SU-DHL-6 (cell line): ENCODE data around the gene FAM186B.
"Not testable (repeated sequence)": the region's sequence is repeated elsewhere in the genome, so short reads cannot be mapped to it uniquely, and the experiment has no call there.

ENCODE experiments used
- CTCF ChIP-seq: fragments of 200-600 bp; sonication (generic); IDR thresholded peaks from one replicate; pipeline ENCODE4 v1.5.1; 2017; ENCODE audit warnings: antibody characterized with exemption, mild to moderate bottlenecking, low read length, moderate library complexity; ENCODE audit not compliant: insufficient read depth, poor library complexity, severe bottlenecking
- EZH2phosphoT487 ChIP-seq: fragments of 200-600 bp; sonication (generic), shearing (Covaris generic); conservative IDR thresholded peaks from 2 replicates; pipeline ENCODE4 v1.6.1; 2018; ENCODE audit warnings: mild to moderate bottlenecking, antibody characterized with exemption, low read length, moderate library complexity, mixed read lengths

- TF ChIP-seq CTCF, EZH2phosphoT487: not testable (repeated sequence)
Observed at GRCh38 chr12:49610785-49611184, 5.3 kb upstream of the FAM186B start.
